Measurements from ENCODE around the gene ZNF619. TPM values are rescaled to one million over a fixed set of nuclear protein-coding genes. Genes with fewer than 3 reads are reported as not detected.

The ZNF619 gene
- total RNA-seq, 2 donors from 2014 or later = 6.9 to 8.8 TPM

DNA sequence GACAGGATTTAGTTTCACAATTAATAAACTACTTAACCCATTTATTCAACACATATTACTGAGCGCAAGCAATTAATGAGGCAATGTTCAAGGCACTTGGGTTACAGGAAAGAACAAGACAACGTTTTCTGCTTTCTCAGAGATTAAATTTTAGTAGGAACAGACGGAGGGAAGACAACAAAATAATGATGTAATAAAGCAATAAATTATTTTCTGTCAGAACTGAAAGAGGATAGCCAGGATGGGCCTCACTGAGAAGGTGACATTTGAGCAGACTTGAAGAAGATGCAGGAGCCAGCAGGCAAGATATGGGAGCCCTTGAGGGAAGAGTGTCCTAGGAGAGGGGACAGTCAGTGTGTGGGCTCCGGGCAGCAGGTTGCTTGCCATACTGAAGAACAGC, 31.0 kb upstream of the ZNF619 start:
- intact Hi-C loops (cut with DNase I) = no loop called here
- WGBS = 69% methylated on average over 4 of the region's 4 CpGs
- Histone ChIP-seq H3K9me3 (no peaks in the 10 kb centered on the region), H3K4me3 (no peak overlapping the region), H3K27me3 (replicated peaks; ENCODE audit: insufficient read depth) (no peaks in the 10 kb centered on the region), H3K4me1 (replicated peaks) (no peaks in the 10 kb centered on the region), H3K36me3 (no peaks in the 10 kb centered on the region), H3K27ac (no peak overlapping the region)
- TF ChIP-seq POLR2AphosphoS5 (IDR thresholded peaks at IDR 0.05) (no peak), POLR2A (IDR thresholded peaks at IDR 0.05) (no peak)
- TF ChIP-seq, protein P1, sequence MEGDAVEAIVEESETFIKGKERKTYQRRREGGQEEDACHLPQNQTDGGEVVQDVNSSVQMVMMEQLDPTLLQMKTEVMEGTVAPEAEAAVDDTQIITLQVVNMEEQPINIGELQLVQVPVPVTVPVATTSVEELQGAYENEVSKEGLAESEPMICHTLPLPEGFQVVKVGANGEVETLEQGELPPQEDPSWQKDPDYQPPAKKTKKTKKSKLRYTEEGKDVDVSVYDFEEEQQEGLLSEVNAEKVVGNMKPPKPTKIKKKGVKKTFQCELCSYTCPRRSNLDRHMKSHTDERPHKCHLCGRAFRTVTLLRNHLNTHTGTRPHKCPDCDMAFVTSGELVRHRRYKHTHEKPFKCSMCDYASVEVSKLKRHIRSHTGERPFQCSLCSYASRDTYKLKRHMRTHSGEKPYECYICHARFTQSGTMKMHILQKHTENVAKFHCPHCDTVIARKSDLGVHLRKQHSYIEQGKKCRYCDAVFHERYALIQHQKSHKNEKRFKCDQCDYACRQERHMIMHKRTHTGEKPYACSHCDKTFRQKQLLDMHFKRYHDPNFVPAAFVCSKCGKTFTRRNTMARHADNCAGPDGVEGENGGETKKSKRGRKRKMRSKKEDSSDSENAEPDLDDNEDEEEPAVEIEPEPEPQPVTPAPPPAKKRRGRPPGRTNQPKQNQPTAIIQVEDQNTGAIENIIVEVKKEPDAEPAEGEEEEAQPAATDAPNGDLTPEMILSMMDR (IDR thresholded peaks at IDR 0.05) = no peak
- no peak for DNase-seq (ENCODE audit: low spot score)

DNA sequence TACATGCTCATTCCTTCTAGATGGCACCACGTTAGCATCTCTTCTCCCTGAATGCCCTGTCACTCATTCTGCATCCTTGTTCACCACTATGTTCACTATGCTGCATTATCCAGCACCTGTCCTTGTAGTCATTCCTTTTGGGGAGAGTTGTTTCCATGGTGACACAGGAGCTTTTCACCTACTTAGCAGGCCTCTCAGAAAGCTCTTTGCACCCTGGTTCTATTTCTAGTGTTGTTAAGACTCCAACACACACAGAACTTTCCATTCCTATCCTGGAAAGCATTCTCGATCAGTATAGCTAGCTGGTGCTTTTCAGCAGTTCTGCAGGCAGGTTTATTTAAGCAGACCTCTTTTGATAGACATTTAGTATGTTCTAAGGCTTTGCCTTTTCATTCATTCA, 26.5 kb upstream of the ZNF619 start:
- intact Hi-C loops (cut with DNase I) = loop anchor here (5.0 to 10.0 kb wide), 3 partner anchors 77 to 1066 kb away; partner anchors contain the start of gene SLC25A38
- no peak overlapping the region for H3K4me3 ChIP-seq
- H3K4me1 ChIP-seq (replicated peaks) = no peaks in the 10 kb centered on the region
- no peaks in the 10 kb centered on the region for H3K27me3 ChIP-seq (replicated peaks; ENCODE audit: insufficient read depth)
- no peak for DNase-seq (ENCODE audit: low spot score)
- no peaks in the 10 kb centered on the region for H3K36me3 ChIP-seq
- no peaks in the 10 kb centered on the region for H3K9me3 ChIP-seq
- TF ChIP-seq, protein P1 (IDR thresholded peaks at IDR 0.05) = no peak
- TF ChIP-seq POLR2A (IDR thresholded peaks at IDR 0.05) (no peak), POLR2AphosphoS5 (IDR thresholded peaks at IDR 0.05) (no peak)
- WGBS = 81% methylated on average over 2 of the region's 2 CpGs
- no peak overlapping the region for H3K27ac ChIP-seq

GRCh38 chr3:40451551-40451950, 25.4 kb upstream of the ZNF619 start:
- no peak for TF ChIP-seq POLR2A (IDR thresholded peaks at IDR 0.05)
- TF ChIP-seq POLR2AphosphoS5 (IDR thresholded peaks at IDR 0.05) = no peak
- TF ChIP-seq, protein P1 (IDR thresholded peaks at IDR 0.05) = no peak
- Histone ChIP-seq H3K4me3 (no peak overlapping the region), H3K27me3 (replicated peaks; ENCODE audit: insufficient read depth) (no peaks in the 10 kb centered on the region), H3K27ac (no peak overlapping the region), H3K4me1 (replicated peaks) (no peaks in the 10 kb centered on the region), H3K9me3 (no peaks in the 10 kb centered on the region), H3K36me3 (no peaks in the 10 kb centered on the region)
- intact Hi-C loops (cut with DNase I) = loop anchor here (5.0 to 10.0 kb wide), 3 partner anchors 76 to 1067 kb away; partner anchors contain the start of gene SLC25A38
- DNase-seq (ENCODE audit: low spot score) = no peak

DNA sequence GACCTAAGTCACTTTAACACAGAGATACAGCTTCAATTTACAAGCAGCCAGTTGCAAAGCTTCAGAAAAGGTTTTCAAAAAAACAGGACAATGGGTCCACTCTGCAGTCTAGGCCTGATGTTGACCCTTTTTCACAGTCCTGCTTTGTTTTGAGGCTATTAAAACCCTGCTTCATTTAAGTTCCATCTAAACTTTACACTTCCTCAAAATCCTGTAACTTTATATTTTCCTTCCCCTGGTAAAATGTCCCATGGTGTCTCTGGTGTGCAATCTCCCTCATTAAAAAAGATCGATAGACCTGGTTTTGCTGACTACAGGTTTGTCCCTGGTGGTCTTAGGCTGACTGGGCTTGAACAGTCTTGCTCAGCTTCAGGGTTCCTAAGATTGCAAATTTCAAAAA, 24.9 kb upstream of the ZNF619 start:
- no peak for DNase-seq (ENCODE audit: low spot score)
- H3K27ac ChIP-seq = peak overlapping the region in 1 of 2 donors; percentile 93
- intact Hi-C loops (cut with DNase I) = loop anchor here (5.0 to 10.0 kb wide), 3 partner anchors 75 to 1067 kb away; partner anchors contain the start of gene SLC25A38
- TF ChIP-seq POLR2AphosphoS5 (IDR thresholded peaks at IDR 0.05) = no peak
- TF ChIP-seq, protein P1 (IDR thresholded peaks at IDR 0.05) = no peak
- no peaks in the 10 kb centered on the region for H3K9me3 ChIP-seq
- WGBS = 70% methylated on average over 1 of the region's 1 CpG
- no peaks in the 10 kb centered on the region for H3K4me1 ChIP-seq (replicated peaks)
- H3K36me3 ChIP-seq = no peaks in the 10 kb centered on the region
- no peaks in the 10 kb centered on the region for H3K27me3 ChIP-seq (replicated peaks; ENCODE audit: insufficient read depth)
- peak overlapping the region in 1 of 2 donors; percentile 73 for H3K4me3 ChIP-seq

- peak overlapping the region; percentile 92 to 93 for H3K27ac ChIP-seq
- no peak for DNase-seq (ENCODE audit: low spot score)
- H3K9me3 ChIP-seq = no peaks in the 10 kb centered on the region
- intact Hi-C loops (cut with DNase I) = loop anchor here (5.0 to 10.0 kb wide), 3 partner anchors 75 to 1068 kb away; partner anchors contain the start of gene SLC25A38
- peak overlapping the region; percentile 55 to 73 for H3K4me3 ChIP-seq
- no peaks in the 10 kb centered on the region for H3K27me3 ChIP-seq (replicated peaks; ENCODE audit: insufficient read depth)
- no peaks in the 10 kb centered on the region for H3K4me1 ChIP-seq (replicated peaks)
- H3K36me3 ChIP-seq = no peaks in the 10 kb centered on the region
- WGBS = under 1% methylated on average over 7 of the region's 7 CpGs
- TF ChIP-seq, protein P1 (IDR thresholded peaks at IDR 0.05) = no peak
- no peak for TF ChIP-seq POLR2A (IDR thresholded peaks at IDR 0.05)
- no peak for TF ChIP-seq POLR2AphosphoS5 (IDR thresholded peaks at IDR 0.05)
Measured at GRCh38 chr3:40452562-40452875, 24.4 kb upstream of the ZNF619 start.

Measured in prostate gland (tissue), 2 donors.